Measurements from ENCODE around the gene DAPK2. TPM values are rescaled to one million over a fixed set of nuclear protein-coding genes. Genes with fewer than 3 reads are reported as not detected.
A peak's percentile ranks its signal among the peaks of the same experiment; 100 is the strongest.

The DAPK2 gene
- total and polyA plus RNA-seq, 2 donors (not counting 1 experiment from before 2014, with no cell fraction given): 14.4 to 21.4 TPM

DNA sequence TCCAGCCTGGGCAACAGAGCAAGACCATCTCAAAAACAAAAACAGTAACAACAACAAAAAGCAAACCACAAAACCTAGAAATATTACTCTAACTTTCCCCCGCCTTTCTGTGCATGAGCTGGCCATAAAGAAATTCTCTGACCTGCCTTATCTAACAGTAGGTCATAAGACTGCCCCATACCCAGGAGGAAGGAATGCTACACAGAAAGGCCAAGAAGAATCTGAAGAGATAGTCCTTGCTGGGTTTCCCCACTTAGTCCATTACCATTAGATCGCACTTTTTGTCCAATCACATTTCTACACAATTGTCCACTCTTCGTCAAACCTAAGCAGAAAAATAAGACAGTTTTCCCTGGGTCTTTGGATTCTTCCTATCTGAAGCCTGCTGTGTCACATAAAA, 23.8 kb upstream of the DAPK2 start:
- H3K27me3 ChIP-seq (ENCODE audit: control insufficient read depth, insufficient read depth, low read length): no peaks in the 10 kb centered on the region
- no peak overlapping the region for H3K27ac ChIP-seq (ENCODE audit: insufficient read depth, low read length)
- peaks cover 17% of the 10 kb centered on the region for H3K4me1 ChIP-seq (ENCODE audit: control insufficient read depth, extremely low read depth, insufficient read depth, low read length)
- no peaks in the 10 kb centered on the region for H3K9me3 ChIP-seq (ENCODE audit: control insufficient read depth, insufficient read depth, low read depth, low read length)
- peaks cover 2% of the 10 kb centered on the region for H3K36me3 ChIP-seq (ENCODE audit: control insufficient read depth, insufficient read depth, low read length)
- no peaks in the 10 kb centered on the region for H4K20me1 ChIP-seq (ENCODE audit: control insufficient read depth, extremely low read depth, insufficient read depth, low read length)
- no peak for DNase-seq (ENCODE audit: low read depth in 2 of 2)
- H3K4me3 ChIP-seq (replicated peaks in 1 of 4; ENCODE audit: control extremely low read depth in 1 of 4, insufficient read depth in 1 of 4, low read depth in 3 of 4, low read length in 4 of 4): no peak overlapping the region
- H3K9ac ChIP-seq (ENCODE audit: insufficient read depth, low read length): no peak overlapping the region
- H3K4me2 ChIP-seq (ENCODE audit: extremely low read depth, insufficient read depth, low read length): no peak overlapping the region
- no peak overlapping the region for H2AFZ ChIP-seq (ENCODE audit: low read length)
- H3K79me2 ChIP-seq (ENCODE audit: control insufficient read depth, insufficient read depth, low read length): no peaks in the 10 kb centered on the region
- TF ChIP-seq, protein P1, sequence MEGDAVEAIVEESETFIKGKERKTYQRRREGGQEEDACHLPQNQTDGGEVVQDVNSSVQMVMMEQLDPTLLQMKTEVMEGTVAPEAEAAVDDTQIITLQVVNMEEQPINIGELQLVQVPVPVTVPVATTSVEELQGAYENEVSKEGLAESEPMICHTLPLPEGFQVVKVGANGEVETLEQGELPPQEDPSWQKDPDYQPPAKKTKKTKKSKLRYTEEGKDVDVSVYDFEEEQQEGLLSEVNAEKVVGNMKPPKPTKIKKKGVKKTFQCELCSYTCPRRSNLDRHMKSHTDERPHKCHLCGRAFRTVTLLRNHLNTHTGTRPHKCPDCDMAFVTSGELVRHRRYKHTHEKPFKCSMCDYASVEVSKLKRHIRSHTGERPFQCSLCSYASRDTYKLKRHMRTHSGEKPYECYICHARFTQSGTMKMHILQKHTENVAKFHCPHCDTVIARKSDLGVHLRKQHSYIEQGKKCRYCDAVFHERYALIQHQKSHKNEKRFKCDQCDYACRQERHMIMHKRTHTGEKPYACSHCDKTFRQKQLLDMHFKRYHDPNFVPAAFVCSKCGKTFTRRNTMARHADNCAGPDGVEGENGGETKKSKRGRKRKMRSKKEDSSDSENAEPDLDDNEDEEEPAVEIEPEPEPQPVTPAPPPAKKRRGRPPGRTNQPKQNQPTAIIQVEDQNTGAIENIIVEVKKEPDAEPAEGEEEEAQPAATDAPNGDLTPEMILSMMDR (conservative IDR thresholded peaks at IDR 0.05 in 1 of 2, IDR thresholded peaks at IDR 0.05 in 1 of 2; ENCODE audit: low read depth in 1 of 2, low read length in 2 of 2): no peak
- no peak for TF ChIP-seq EZH2 (IDR thresholded peaks at IDR 0.05; ENCODE audit: low read length, missing control alignments)

DNA sequence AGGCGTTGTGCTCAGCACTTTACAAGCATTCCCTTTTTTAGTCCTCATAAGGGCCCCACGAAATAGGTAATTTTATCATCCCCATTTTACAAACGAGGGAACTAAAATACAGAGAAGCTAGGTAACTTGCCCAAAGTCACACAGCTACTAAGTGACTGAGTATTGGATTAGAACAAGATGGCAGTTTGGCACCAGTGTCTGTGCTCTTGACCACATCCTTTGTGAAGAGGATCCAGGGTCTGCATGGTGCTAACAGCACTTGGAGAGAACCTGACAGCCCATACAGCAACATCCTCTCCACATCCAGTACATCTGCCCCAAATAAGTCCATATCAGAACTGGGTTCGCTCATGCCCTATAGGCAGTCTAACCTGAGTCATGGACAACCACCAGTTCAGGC, 21.8 kb upstream of the DAPK2 start:
- Histone ChIP-seq H3K36me3 (ENCODE audit: control insufficient read depth, insufficient read depth, low read length) (peaks cover 2% of the 10 kb centered on the region), H2AFZ (ENCODE audit: low read length) (no peak overlapping the region), H4K20me1 (ENCODE audit: control insufficient read depth, extremely low read depth, insufficient read depth, low read length) (no peaks in the 10 kb centered on the region), H3K9me3 (ENCODE audit: control insufficient read depth, insufficient read depth, low read depth, low read length) (no peaks in the 10 kb centered on the region), H3K4me1 (ENCODE audit: control insufficient read depth, extremely low read depth, insufficient read depth, low read length) (peaks cover 17% of the 10 kb centered on the region), H3K27me3 (ENCODE audit: control insufficient read depth, insufficient read depth, low read length) (no peaks in the 10 kb centered on the region), H3K4me2 (ENCODE audit: extremely low read depth, insufficient read depth, low read length) (no peak overlapping the region), H3K79me2 (ENCODE audit: control insufficient read depth, insufficient read depth, low read length) (no peaks in the 10 kb centered on the region), H3K27ac (ENCODE audit: insufficient read depth, low read length) (no peak overlapping the region), H3K4me3 (replicated peaks in 1 of 4; ENCODE audit: control extremely low read depth in 1 of 4, insufficient read depth in 1 of 4, low read depth in 3 of 4, low read length in 4 of 4) (no peak overlapping the region), H3K9ac (ENCODE audit: insufficient read depth, low read length) (no peak overlapping the region)
- no peak for DNase-seq (ENCODE audit: low read depth in 2 of 2)
- TF ChIP-seq, protein P1 (conservative IDR thresholded peaks at IDR 0.05 in 1 of 2, IDR thresholded peaks at IDR 0.05 in 1 of 2; ENCODE audit: low read depth in 1 of 2, low read length in 2 of 2): no peak
- no peak for TF ChIP-seq EZH2 (IDR thresholded peaks at IDR 0.05; ENCODE audit: low read length, missing control alignments)

DNA sequence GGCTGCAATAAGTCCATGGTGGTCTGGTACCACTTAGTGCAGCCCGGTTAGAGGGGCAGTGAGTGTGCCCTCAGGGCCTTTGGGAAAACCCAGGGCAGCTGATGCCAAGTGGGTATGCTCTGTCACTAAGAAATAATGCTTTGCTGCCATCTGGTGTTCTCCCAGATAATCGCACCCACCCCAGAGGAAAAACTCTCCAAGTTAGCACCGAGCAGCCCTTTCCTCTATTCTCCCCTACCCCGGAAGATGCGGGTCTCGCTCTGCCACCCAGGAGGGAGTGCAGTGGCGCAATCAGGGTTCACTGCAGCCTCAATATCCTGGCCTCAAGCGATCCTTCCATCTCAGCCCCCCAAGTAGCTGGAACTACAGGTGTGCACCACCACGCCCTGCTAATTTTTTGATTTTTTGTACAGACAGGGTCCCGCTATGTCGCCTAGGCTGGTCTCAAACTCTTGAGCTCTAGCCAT, 21.3 kb upstream of the DAPK2 start:
- H3K27me3 ChIP-seq (ENCODE audit: control insufficient read depth, insufficient read depth, low read length): no peaks in the 10 kb centered on the region
- peaks cover 14% of the 10 kb centered on the region for H3K4me1 ChIP-seq (ENCODE audit: control insufficient read depth, extremely low read depth, insufficient read depth, low read length)
- no peak overlapping the region for H2AFZ ChIP-seq (ENCODE audit: low read length)
- no peak overlapping the region for H3K27ac ChIP-seq (ENCODE audit: insufficient read depth, low read length)
- no peak overlapping the region for H3K4me3 ChIP-seq (replicated peaks in 1 of 4; ENCODE audit: control extremely low read depth in 1 of 4, insufficient read depth in 1 of 4, low read depth in 3 of 4, low read length in 4 of 4)
- peaks cover 2% of the 10 kb centered on the region for H3K36me3 ChIP-seq (ENCODE audit: control insufficient read depth, insufficient read depth, low read length)
- no peak overlapping the region for H3K9ac ChIP-seq (ENCODE audit: insufficient read depth, low read length)
- H3K4me2 ChIP-seq (ENCODE audit: extremely low read depth, insufficient read depth, low read length): no peak overlapping the region
- H4K20me1 ChIP-seq (ENCODE audit: control insufficient read depth, extremely low read depth, insufficient read depth, low read length): no peaks in the 10 kb centered on the region
- no peaks in the 10 kb centered on the region for H3K79me2 ChIP-seq (ENCODE audit: control insufficient read depth, insufficient read depth, low read length)
- no peaks in the 10 kb centered on the region for H3K9me3 ChIP-seq (ENCODE audit: control insufficient read depth, insufficient read depth, low read depth, low read length)
- DNase-seq (ENCODE audit: low read depth in 2 of 2): peak; percentile 24 to 59
- no peak for TF ChIP-seq EZH2 (IDR thresholded peaks at IDR 0.05; ENCODE audit: low read length, missing control alignments)
- TF ChIP-seq, protein P1 (conservative IDR thresholded peaks at IDR 0.05 in 1 of 2, IDR thresholded peaks at IDR 0.05 in 1 of 2; ENCODE audit: low read depth in 1 of 2, low read length in 2 of 2): peak; percentile 78 to 88

Measured in fibroblast of lung (primary cell).